HG02870 (cell line): ENCODE measurements around the gene TWIST2.

Experiments used
- ATAC-seq: cut with Tn5 transposase; IDR thresholded peaks from one replicate; pipeline ENCODE4 v1.9.1; 2021; ENCODE audit warnings: mild to moderate bottlenecking, moderate library complexity; ENCODE audit not compliant: unreplicated experiment

TWIST2 gene

GRCh38 chr2:238916176-238916874, 68.4 kb downstream of the TWIST2 start:
- no peak for ATAC-seq

- ATAC-seq, result no peak
Observed at GRCh38 chr2:238916875-238917590, 69.1 kb downstream of the TWIST2 start.

DNA sequence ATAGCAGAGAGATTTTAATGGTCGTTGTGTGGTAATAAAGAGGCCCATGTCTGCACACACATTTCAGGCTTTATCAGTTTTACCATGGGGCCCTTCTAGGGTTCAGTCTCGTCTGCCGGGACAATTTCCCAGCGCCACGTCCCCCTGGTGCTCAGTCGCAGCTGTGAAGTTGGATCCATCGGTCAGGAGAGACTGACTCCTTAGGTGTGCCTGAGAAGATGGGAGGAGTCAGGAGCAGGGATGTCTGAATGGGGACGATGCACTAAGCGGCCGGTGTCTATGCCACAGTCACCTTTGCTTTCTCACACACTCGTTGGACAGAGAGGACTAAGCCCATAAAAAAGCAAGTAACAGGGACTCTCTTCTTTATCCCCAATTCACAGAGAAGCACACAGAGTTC, 71.4 kb downstream of the TWIST2 start:
- ATAC-seq, result no peak

GRCh38 chr2:238920053-238920452, 72.2 kb downstream of the TWIST2 start:
- no peak for ATAC-seq

- no peak for ATAC-seq
Observed at GRCh38 chr2:238920601-238921001, 72.7 kb downstream of the TWIST2 start.

GRCh38 chr2:238921259-238921658, 73.4 kb downstream of the TWIST2 start:
- no peak for ATAC-seq

GRCh38 chr2:238921681-238922319, 73.9 kb downstream of the TWIST2 start:
- no peak for ATAC-seq

GRCh38 chr2:238922435-238922834, 74.5 kb downstream of the TWIST2 start:
- no peak for ATAC-seq

GRCh38 chr2:238924032-238924431, 76.1 kb downstream of the TWIST2 start:
- ATAC-seq, result no peak

DNA sequence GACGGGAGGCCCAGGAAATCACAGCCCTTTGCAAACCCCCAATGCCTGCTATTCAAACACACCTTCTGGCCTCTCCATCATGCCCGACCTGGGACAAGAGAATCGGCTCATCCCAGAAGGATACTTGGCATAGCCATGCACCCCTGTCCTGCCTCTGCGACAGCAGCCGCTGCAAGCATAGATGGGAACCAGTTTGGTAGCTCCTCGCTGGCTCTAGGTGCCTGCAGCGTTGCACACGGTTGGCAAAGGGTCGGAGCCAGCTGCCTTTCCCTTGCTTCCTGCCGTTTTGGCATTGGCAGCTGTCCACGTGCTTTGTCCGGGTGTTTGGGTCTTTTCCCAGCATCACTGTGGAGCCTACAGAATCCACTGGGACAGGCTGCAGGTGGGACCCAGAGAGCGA, 76.9 kb downstream of the TWIST2 start:
- ATAC-seq, result no peak

- no peak for ATAC-seq
Observed at GRCh38 chr2:238925281-238925680, 77.4 kb downstream of the TWIST2 start.

DNA sequence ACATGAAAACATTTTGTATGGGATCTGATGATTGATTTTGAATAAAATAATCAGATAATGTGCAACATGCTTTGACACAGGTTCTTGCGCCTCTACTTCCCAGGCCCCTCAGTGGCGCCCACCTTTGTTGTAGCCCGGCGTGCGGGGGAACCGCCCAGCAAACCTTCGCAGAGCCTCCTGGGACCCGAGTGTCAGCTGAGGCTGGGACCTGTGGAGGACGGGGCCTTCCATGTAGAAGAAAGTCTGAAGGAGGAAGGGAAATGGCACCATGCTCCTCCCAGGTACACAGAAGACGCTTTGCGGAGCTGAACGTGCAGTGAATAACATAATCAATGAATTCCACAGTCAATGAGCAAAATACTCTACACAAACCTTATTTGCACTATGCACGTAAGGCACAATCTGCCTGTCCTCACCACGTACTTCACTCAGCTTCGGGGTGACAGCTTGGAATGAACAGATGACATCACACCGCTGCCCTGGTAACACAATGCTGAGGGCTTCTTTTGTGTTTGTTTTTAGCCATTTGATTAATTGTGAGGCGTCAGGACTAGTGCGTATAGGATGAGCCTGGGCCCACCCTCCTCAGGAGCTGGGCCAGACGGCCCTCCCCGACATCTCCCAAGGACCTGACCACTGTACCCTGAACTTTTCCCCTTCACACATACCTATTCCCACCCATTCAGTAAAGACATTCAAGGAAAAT, 78.1 kb downstream of the TWIST2 start:
- ATAC-seq, result no peak

GRCh38 chr2:238926761-238927611, 79.1 kb downstream of the TWIST2 start:
- ATAC-seq, result no peak

DNA sequence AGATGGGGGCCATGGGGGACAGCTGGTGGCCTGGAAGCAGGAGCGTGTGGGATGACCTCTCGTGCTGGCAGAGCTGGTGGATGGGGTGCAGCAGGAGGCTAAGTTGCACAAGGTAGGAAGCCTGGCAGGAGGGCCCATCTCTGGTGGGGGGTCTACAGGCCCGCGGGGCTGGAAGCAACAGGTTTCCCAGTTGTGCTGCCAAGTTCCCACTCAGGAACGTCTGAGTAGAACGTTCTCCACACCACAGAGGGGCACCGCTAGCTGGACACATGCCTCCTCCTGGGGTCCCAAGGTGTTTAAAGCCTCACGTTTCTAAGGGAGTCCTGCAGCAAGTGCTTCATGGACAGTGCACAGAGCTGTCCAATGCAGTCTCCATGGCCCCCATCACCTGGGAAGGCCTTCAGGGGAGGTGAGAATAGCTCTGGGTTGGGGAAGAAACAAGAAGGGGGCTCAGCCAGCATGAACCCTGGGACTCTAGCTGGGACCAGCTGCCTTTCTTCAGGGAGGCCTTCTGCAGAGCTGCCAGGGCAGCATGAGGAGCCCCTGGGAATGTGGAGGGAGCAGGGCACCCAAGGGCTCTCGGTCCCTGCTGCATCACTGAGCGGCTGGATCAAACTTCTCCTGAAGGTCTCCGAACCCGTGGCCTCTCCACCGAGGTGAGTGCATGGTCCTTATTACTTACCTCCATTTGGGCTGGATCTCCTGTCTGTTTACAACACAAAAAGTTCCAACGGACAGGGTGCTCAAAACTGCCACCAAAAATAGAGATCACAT, 80.0 kb downstream of the TWIST2 start:
- ATAC-seq, result no peak

- no peak for ATAC-seq
Observed at GRCh38 chr2:238928520-238929241, 80.8 kb downstream of the TWIST2 start.

- no peak for ATAC-seq
Observed at GRCh38 chr2:238929242-238930081, 81.6 kb downstream of the TWIST2 start.

DNA sequence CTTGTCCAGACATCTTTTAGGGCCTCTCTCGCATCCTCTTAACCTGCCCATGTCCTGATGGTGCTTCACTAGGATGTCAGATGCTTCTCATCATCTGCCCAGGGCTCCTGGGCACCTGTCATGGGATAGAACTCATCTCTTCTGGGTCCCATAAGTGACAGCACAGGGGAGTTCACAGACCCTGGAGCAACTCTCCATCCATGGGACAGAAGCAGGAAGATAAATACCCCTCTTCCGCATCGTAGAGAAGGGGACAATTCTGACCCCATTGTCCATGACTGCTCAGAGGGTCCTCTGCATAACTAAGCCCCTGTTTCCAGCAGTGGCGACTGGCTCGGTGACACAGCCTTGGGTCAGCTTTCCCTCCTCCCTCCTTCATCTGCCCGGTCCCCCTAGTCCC, 82.3 kb downstream of the TWIST2 start:
- ATAC-seq, result no peak
